HepG2 (cell line): ENCODE measurements around the gene WDR48.

ENCODE experiments used
- CERS6 ChIP-seq: sonication (generic); formaldehyde crosslinking; IDR thresholded peaks from 2 replicates; pipeline ENCODE4 v1.5.0; 2020; ENCODE audit warnings: missing genetic modification reagents
- MEIS2 ChIP-seq: sonication (generic); formaldehyde crosslinking; IDR thresholded peaks from 2 replicates; pipeline ENCODE4 v1.9.0; 2021; ENCODE audit warnings: mild to moderate bottlenecking, missing genetic modification reagents
- NFE2L1 ChIP-seq: sonication (generic); formaldehyde crosslinking; IDR thresholded peaks from 2 replicates; pipeline ENCODE4 v1.4.0; 2020; ENCODE audit warnings: missing genetic modification reagents, mild to moderate bottlenecking, borderline replicate concordance
- NR2C2 ChIP-seq: sonication (generic); formaldehyde crosslinking; IDR thresholded peaks from 2 replicates; pipeline ENCODE4 v1.4.0; 2020; ENCODE audit warnings: missing genetic modification reagents, mild to moderate bottlenecking, moderate library complexity, borderline replicate concordance
- NR2F2 ChIP-seq: IDR thresholded peaks from 2 replicates; pipeline ENCODE4 v1.6.1; 2012; ENCODE audit warnings: low read depth, inconsistent platforms, borderline replicate concordance
- PBX3 ChIP-seq: sonication (generic); formaldehyde crosslinking; IDR thresholded peaks from 2 replicates; pipeline ENCODE4 v1.8.1; 2023; ENCODE audit warnings: missing genetic modification reagents, inconsistent platforms, borderline replicate concordance
- POLR2A ChIP-seq, 2 experiments: IDR thresholded peaks; 2 replicates each; pipeline ENCODE4 v1.6.1; 2011; ENCODE audit warnings: low read depth in 2 of 2, low read length in 2 of 2, mild to moderate bottlenecking in 1 of 2, moderate library complexity in 1 of 2; ENCODE audit not compliant: insufficient read depth in 1 of 2
- REL ChIP-seq: sonication (generic); formaldehyde crosslinking; conservative IDR thresholded peaks from 2 replicates; pipeline ENCODE4 v1.8.0; 2022; ENCODE audit warnings: mild to moderate bottlenecking, missing genetic modification reagents, moderate library complexity
- ZFP82 ChIP-seq: sonication (generic); formaldehyde crosslinking; IDR thresholded peaks from 2 replicates; pipeline ENCODE4 v1.5.1; 2020; ENCODE audit warnings: mild to moderate bottlenecking, missing genetic modification reagents, borderline replicate concordance

GRCh38 chr3:39086144-39086543 is 34.3 kb downstream of the WDR48 start:
- no peak for TF ChIP-seq POLR2A (IDR thresholded peaks at IDR 0.05; ENCODE audit: insufficient read depth in 1 of 2, low read depth in 2 of 2, low read length in 2 of 2)
- no peak for TF ChIP-seq NFE2L1 (CRISPR knock-in tag)
- TF ChIP-seq PBX3 (CRISPR knock-in tag) = no peak
- no peak for TF ChIP-seq REL
- TF ChIP-seq CERS6 (CRISPR knock-in tag) = no peak
- no peak for TF ChIP-seq NR2F2
- no peak for TF ChIP-seq MEIS2
- no peak for TF ChIP-seq ZFP82 (CRISPR knock-in tag)
- TF ChIP-seq NR2C2 (CRISPR knock-in tag) = no peak
